CD4-positive, alpha-beta T cell treated with Interleukin-4 for 1 hour (primary cell): Measurements from ENCODE around the gene WIPF1.

Source experiments
- DNase-seq, 2 donors: peaks; one replicate each; pipeline ENCODE4 v3.0.0-alpha.2; 2020 to 2022

Gene WIPF1, protein sequence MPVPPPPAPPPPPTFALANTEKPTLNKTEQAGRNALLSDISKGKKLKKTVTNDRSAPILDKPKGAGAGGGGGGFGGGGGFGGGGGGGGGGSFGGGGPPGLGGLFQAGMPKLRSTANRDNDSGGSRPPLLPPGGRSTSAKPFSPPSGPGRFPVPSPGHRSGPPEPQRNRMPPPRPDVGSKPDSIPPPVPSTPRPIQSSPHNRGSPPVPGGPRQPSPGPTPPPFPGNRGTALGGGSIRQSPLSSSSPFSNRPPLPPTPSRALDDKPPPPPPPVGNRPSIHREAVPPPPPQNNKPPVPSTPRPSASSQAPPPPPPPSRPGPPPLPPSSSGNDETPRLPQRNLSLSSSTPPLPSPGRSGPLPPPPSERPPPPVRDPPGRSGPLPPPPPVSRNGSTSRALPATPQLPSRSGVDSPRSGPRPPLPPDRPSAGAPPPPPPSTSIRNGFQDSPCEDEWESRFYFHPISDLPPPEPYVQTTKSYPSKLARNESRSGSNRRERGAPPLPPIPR

DNA sequence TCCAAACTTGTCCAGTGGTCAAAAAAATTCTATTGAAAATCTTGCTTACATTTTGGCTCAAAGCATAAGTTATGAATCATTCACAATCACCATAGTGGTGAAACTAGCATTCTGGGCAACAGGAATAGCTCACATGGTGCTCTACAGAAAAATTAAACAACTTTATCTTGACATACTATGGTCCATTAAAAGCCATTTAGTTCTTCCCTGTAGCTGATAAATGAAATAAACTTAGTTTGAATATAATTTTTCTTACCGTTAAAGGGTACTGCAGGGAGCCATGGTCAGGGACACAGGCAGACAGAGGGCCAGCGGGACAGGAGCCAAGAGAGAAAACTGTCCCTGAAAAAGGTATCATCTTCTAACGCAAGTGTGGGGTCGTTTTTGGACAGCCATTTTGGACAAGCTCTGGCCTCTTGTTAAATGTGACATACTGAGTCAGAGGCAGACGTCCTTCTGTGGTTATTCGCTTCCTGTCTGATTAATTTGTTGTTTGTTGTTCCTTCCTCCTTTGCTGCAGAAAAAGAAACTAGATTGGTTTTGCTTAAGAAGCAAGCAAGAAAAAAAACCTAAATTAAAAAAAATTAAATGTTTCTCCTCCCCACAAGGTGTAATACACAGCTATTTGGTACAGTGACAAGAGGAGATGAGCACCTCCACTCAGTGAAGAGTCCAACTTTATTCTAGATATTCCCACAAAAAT, at the start of gene WIPF1:
WIPF1 (minus strand) TSS at position 460 of the 703 bp plus-strand sequence. CDS start 12,231 bp downstream, outside the sequence.
- DNase-seq = peak; percentile 83 to 93

DNA sequence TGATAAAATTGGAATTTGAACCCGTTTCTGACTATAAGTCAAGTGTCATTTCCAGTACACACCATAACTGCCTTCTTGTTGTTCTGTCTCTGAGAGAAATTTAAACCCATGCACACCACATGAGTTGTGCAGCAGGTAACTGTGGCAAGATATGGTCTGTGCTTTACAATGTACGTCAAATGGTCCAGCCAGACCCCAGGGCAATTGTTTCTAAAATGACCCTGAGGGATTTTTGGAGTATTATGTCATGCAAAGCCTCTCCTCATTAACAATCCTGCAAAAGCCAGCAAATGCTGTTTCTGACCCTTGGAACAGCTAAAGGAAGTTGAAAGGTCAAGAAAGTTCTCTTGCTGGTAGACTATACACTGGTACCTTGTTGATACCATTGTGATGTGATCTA, 47.7 kb upstream of the WIPF1 start:
- no peak for DNase-seq

DNA sequence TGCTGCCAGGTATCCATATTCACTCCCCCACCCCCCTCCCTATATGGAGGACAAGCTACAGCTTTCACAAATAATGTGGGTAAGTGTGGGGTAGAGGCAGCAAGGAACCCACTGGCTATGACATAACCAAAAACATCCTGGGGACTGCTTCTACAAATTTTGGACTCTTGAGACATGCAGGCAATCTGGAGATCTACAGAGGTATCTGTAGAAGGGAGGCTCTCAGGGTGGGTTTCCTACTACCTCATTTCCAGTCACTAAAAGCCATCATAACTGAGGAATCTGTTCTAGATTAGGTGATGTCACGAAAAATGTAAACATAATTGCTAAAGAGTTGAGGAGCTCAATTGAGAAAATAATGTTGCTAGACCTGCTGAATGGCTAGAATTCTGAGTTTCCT, 46.8 kb upstream of the WIPF1 start:
- no peak for DNase-seq

DNA sequence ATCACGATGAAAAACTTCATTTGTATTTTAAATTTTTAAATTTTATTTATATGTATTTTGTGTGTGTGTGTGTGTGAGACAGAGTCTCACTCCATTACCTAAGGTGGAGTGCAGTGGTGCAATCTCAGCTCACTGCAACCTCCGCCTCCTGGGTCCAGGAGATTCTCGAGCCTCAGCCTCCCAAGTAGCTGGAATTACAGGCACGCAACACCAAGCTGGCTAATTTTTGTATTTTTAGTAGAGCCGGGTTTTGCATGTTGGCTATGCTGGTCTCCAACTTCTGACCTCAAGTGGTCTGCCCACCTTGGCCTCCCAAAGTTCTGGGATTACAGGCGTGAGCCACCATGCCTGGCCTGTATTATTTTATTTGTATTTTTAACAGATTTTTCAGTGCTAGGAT, 45.8 kb upstream of the WIPF1 start:
- DNase-seq = no peak

DNA sequence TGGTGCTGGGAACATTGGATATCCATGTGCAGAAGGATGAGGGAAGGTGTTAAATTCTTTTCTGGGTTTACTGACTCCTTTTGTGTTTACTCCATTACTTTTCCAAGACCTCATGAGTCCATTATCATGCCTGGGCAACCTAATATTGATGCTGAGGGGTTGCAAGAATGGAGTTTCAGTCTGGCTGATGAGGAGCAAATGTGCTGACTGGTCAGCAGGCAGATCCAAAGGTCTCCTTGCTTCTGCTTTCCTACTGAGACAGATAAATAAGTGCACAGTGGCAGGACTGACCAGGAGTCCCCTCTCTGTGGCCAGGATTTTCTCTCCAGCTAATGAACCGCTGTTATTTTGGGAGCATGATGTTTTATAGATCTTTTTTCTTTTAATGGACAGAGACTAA, 43.6 kb upstream of the WIPF1 start:
- no peak for DNase-seq

DNA sequence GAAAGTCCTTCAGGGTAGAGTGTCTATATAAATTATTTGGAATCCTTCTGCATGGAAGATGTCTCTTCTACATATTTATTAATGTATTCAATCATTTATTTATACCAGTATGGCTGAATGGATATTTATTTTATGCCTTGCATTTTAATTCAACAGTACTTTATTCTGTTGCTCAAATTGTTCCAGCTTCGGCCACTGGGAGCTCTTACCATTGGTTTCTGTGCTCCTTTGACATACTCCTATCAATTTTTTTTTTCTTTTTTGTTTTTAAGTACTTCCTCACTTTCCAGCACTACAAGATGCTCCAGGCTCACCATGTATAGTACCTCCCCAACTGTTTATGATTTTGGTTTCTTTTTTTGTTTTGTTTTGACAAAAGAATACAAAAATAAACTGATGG, 39.4 kb upstream of the WIPF1 start:
- no peak for DNase-seq

DNA sequence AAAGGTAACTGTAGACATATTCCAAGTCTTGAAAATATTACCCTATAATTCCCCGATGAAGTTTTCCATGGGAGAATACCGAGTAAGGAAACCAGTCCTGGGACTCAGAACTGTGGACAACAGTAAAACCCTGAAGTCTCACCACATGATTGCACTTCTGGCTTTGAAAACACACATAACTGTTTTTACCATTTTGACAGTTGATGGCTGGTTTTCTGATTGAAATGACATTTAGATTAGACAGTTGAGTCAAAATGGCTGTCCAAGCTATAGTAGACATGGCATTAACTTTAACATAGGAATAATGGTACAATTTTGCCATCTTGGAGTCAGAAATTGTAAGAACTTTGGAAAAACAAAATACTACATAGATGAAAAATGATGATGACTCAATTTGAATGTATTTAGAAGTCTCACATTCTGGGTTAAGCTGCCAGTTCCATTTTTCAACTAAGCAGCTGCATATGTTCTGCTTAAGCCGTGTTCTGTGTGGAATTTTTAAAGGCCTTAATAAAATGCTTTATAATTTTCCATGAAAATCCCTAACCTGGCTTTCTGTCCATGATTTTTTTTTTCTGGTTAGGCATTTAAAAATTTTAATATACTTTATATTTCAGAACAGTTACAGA, 38.3 kb upstream of the WIPF1 start:
- DNase-seq = no peak

DNA sequence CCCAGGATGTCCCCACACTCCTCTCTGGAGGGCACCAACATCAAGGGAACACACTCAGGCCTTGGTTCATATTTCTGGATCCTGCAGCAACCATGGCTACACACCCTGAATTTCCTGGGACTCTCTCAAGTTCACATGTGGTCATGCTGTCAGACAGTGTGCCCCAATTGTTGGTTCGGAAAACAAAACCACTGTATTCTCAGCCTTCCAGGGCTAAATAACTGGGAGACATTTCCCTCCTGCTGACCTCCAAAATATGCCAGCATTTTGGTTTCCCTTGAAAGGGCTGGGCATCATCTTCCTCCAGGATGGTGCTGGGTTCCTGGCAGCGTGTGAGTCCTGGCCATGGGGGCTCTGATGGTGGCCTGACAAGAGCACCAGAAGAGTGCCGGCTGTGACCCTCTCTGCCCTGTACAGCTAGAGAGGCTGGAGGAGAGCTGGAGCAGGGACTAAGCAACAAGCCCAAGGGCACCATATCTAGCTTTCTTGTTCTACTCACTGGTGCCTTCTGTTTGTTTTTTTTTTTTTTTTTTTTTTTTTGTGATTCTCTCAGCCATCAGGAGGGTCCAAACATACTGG, 37.5 kb upstream of the WIPF1 start:
- DNase-seq = peak in 1 of 2 donors; percentile 62

DNA sequence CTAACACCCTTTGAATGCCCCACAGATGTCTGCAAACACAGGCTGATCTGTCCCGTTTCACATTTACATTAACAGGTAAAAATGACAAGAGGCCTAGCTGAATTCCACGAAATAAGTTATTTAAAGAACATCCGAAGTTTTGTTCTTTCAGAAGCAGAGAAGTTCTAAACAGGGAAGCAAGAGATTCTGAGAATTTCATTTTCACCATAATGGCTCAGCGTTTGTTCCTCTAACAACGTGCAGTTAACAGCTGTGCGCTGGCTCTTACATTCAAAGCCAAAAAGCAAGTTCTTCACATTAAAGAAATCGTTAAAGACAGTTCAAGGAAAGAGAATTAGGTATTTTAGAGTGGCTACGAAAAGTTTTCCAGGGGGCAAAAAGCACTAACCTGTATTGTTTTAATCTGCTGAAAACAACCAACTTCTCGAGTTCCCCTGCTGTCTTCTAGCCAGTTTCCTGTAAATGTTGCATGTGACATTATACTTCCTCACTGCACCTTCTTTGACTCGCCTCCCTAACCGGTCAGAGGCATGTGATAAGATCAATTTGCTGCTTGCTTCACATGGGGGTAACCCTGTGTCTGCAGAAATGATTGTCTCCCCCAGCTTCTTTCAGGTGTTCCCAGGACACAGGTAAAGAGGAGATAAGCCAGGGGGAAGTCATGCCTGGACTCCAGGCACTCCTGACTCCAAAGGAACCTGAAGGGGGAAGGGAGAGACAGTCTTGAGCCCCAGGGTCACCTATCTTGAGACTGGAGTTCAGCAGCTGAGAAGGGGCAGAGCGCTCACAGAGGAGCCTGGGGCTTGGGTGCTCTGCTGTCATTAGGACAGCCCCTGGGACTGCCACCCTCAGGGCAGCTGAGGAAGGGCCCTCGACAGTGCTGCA, 36.8 kb upstream of the WIPF1 start:
- peak; percentile 60 to 68 for DNase-seq

DNA sequence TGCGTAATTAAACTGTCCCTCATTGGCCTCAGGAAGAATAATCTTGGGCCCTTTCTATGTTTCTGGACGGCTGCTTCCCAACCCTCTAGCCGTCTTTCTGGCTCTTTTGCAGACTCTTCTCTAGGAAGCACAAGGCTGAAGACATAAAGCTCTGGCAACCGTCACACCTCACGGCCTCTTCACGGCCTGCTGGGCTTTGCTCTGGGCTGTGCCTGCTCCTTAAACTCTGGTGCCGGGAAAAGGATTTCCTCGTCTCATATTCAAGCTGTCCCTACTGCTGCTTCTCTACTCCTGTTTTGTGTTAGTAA, 36.0 kb upstream of the WIPF1 start:
- no peak for DNase-seq

DNA sequence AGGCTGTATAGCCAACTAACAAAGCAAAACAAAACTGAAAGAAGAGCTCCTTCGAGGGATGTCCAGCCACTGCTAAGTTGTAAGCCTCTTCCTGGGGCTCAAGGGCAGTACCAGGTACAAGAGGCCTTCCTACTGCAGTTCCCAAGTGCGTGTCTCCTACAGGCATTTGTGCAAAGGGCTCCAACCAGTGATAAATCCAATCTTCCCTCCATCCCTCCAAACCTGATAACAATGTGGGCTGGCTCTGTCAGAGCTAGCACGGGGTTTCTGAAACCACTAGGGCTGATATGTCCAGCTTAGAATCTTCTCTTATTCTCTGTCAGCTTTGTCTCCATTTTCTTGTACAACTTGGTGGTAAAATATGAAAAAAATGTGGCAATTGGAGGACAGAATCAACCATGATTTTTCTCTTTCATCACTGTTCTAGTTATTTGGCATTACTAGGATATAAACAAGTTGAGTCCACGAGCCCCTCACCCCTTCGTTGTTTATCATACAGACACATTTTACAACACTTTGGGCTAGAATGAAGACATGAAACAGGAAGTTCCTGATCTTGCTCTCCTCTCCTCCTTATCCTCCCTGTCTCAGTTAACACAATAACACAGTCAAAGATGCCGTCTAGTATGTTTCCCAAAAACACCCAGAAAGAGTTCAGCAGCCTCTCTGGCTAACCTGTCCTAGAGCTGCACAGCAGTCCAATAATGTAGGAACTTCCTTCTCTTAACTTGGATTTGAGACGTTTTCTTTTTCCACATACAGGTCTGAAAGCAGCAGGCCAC, 35.4 kb upstream of the WIPF1 start:
- peak in 1 of 2 donors; percentile 45 for DNase-seq

DNA sequence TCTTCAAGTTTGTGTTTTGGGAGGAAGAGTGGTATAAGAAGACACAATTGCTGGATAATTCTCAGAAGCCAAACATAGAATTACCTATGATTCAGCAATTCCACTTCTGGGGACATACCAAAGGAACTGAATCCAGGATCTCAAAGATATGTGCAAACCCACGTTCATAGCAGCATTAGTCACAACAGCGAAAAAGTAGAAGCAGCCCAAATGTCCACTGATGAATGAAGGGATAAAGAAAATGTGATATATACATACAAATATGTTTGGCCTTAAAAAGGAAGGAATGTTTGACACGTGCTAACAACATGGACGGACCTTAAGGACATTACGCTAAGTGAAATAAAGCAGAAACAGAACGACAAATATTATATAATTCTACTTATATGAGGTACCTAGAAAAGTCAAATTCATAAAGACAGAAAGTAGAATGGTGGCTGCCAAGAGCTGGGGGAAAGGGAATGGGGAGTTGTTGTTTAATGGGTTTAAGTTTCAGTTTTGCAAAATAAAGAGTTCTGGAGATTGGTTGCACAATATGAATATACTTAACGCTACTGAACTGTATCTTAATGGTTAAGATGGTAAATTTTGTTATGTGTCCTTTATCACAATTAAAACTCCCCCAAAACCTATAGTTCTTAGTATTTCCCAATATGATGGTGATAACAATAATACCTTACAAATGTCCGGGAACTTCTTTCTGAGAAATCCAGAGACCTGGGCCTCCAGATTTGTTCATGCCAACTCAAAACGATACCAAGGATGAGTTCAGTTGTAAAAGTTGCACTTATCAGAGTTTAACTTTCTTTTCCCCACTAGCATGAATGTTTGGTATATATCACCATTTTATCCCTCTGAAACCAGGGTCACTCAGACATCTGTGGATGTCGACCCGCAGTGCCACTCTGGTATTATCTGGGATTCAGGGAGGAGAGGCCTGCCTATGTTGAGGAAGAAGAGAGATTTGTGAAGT, 33.7 kb upstream of the WIPF1 start:
- DNase-seq = no peak

DNA sequence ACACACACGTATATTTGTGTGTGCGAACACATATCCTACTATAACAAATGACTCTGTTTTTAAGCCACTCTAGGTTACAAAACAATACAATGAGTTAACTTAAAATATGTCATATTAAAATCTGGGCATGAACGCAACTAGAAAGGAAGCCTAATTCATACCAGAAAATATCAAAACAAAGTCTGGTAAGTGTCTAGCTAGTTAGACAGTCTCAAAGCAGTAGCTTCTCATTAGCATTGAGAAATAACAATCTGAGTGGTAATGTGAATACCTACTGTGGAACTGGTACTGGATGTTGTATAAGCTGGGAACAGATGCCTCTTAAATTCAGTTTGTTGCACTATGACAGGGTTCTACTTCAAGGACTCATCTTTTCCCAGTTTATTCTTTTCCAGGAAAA, 32.5 kb upstream of the WIPF1 start:
- no peak for DNase-seq

DNA sequence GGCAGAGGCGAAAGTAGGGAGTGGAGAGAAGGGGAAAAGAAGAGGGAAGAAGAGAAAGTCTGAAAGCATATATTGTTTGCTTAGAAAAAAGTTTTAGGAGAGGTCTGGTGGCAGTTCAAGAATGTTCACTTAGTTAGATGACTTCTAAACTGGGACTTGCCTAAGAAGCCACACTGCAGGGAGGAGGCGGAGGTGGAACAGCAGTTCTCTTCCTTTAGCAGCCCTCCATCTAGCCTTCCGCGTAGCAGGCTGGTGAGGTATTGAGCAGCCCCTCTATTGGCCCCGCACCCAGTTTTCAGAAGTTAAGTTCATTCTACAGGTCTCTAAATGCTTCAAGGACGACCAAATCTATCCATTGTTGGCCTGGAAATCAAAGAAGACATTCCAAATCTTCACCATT, 31.9 kb upstream of the WIPF1 start:
- DNase-seq = no peak

DNA sequence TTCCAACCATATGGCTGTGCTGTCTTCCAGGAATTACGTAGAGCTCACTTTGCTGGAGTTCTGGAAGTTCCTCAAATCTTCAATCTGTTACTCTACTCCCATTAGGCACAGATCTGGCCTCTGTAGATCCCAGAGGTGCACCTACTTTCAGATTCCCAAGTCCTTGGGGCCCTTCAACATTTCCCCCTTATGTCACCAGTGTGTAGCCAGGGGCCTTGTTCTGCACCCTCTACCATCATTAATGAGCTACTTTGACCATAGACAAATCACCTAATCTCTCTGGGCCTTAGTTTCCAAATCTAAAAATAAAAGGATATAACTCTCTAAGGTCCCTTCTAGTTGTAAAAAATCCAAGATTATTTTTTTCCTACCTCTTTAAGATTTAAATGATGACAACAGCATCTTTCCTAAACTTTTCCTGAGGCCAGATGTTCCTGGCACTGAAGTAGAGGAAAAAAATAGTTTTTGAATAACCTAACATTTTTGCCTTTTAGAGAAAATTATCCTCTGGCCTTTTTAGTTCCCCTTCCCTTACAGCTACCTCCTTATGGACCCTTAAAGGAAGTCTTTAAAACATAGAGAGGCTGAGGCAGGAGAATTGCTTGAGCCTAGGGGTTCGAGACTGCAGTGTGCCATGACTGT, 31.0 kb upstream of the WIPF1 start:
- DNase-seq = no peak

DNA sequence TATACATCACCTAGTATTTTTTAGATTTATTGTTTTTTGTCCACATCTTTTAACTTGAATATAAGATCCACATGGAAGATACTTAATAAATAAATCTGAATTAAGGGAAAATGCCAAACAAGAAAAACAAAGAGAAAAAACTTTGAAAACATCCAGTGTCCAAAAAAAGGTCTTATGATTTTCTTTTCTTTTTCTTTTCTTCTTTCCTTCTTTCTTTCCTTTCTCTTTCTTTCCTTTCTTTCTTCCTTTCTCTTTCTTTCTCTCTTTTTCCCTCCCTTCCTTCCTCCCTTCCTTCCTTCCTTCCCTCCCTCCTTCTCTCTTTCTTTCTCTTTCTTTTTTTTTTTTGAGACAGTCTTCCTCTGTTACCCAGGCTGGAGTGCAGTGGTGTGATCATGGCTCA, 29.6 kb upstream of the WIPF1 start:
- DNase-seq = no peak

DNA sequence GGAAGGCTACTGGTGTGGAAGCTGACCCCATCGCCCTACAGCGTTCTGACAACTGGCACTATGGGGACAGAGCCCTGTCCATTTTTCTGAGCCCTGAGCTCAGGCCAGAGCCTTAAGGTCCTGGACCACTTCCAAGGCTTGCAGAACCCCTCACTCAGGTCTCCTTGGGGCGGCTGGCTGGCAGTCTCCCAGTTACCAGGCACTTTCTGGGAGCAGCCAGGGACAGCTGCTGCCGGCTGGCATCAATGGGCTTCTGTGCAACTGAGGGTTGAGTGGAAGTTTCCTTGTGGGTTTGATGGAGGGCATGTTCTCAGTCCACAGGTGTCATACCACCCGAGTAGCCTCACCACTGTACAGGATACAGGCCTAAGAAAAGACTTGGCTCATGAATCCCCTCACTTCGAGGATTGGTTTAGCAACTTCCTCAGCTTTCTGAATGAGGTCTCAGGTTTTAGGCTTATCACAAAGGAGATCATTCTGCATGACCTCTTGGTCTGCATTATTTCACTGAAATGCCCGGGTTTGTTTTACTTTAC, 27.4 kb upstream of the WIPF1 start:
- DNase-seq = no peak

DNA sequence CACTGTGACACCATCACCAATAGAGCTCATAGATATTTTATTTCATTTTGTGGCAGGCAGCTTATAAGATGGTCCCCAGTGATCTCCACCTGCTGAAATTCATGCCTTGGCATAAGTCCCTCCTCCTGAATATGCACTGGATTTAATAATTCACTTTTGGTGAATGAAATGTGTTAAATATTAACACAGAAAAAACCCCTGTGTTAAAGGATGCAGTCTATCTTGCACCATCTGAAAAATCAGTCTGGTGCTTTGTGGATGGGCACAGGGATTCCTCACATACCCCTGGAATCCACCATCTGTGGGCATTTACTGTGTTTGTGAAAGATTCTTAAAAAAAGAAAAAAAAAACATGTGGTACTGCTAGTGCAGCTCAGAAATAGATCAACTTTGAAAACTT, 26.1 kb upstream of the WIPF1 start:
- no peak for DNase-seq

DNA sequence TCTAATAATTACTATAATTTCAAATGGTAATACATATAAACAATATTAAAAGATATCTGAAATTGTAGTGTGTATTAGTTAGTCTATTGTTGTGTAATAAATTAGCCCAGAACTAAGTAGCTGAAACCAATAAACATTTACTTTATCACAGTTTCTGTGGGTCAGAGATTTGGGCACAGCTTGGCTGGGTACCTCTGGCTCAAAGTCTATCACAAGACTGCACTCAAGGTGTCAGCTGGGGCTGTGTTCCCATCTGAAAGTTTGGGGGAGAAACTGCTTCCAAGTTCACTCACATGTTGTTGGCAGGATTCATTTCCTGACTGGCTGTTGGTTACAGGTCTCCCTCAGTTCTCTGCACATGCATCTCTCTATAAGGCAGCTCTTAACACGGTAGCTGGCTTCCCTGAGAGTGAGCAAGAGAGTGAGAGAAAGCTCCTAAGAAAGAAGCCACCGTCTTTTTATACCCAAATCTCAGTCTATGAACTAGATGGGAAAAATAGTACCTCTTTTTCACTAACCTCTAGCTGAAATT, 25.6 kb upstream of the WIPF1 start:
- DNase-seq = no peak
